B cell (primary cell): Measurements from ENCODE around the gene UAP1L1. TPM values are rescaled to one million over a fixed set of nuclear protein-coding genes. Genes with fewer than 3 reads are reported as not detected.

Source experiments
- ATAC-seq: fragments of 200-7000 bp; cut with Tn5 transposase; one replicate; pipeline ENCODE4 v1.10.0; 2021; ENCODE audit warnings: low read depth, mild to moderate bottlenecking, moderate number of reproducible peaks, moderate library complexity
- CTCF ChIA-PET: fragments of 350-600 bp; sonication (Branson Sonifier 250); formaldehyde crosslinking; loops from one replicate; lab custom pipeline; 2021; ENCODE audit warnings: antibody characterized with exemption, inconsistent platforms; lab: Charles Lee
- POLR2A ChIA-PET: fragments of 350-600 bp; sonication (Branson Sonifier 250); formaldehyde crosslinking; loops from one replicate; lab custom pipeline; 2021; ENCODE audit warnings: antibody characterized with exemption; lab: Charles Lee
- DNase-seq: peaks from one replicate; pipeline ENCODE4 v3.0.0; 2013
- H2AFZ ChIP-seq: 2 replicates; pipeline ENCODE4 v1.6.1; 2012; ENCODE audit warnings: mild to moderate bottlenecking, low read depth, low read length; ENCODE audit not compliant: insufficient read depth, poor library complexity, severe bottlenecking
- H3K27ac ChIP-seq, 2 donors: 1 replicate in 1 of 2; 2 replicates in 1 of 2; pipeline ENCODE4 v1.5.1; 2012 to 2013; ENCODE audit warnings: low read length in 2 of 2, mild to moderate bottlenecking in 2 of 2, moderate library complexity in 1 of 2
- H3K27me3 ChIP-seq, 4 experiments: fragments of 200-600 bp in 1 of 4; sonication (generic) in 1 of 4; replicated peaks in 1 of 4; 1 replicate in 2 of 4; 2 replicates in 2 of 4; pipeline versions ENCODE4 v1.6.1 to v1.7.0; 2013 to 2016; ENCODE audit warnings: low read length in 3 of 4, mild to moderate bottlenecking in 2 of 4, mixed read lengths in 1 of 4, moderate library complexity in 1 of 4; ENCODE audit not compliant: insufficient read depth in 4 of 4, control insufficient read depth in 3 of 4; ENCODE audit errors: control extremely low read depth in 1 of 4
- H3K36me3 ChIP-seq, 2 experiments: replicated peaks in 1 of 2; 1 replicate in 1 of 2; 2 replicates in 1 of 2; pipeline versions ENCODE4 v1.6.1 to v1.7.1; 2013; ENCODE audit warnings: low read length in 1 of 2; ENCODE audit not compliant: insufficient read depth in 2 of 2, control insufficient read depth in 1 of 2; ENCODE audit errors: control extremely low read depth in 1 of 2, extremely low read depth in 1 of 2
- H3K4me1 ChIP-seq, 2 donors: fragments of 200-600 bp in 1 of 2; sonication (generic) in 1 of 2; 1 replicate in 1 of 2; 2 replicates in 1 of 2; pipeline versions ENCODE4 v1.5.1 to v1.6.1; 2013 to 2017; ENCODE audit warnings: low read length in 2 of 2; ENCODE audit not compliant: control insufficient read depth in 2 of 2, insufficient read depth in 2 of 2
- H3K4me2 ChIP-seq: replicated peaks from 2 replicates; pipeline ENCODE3; 2012; ENCODE audit warnings: mild to moderate bottlenecking, low read depth, low read length; ENCODE audit not compliant: poor library complexity, severe bottlenecking
- H3K4me3 ChIP-seq, 5 experiments: fragments of 200-600 bp in 1 of 5; sonication (generic) in 1 of 5; 1 replicate in 3 of 5; 2 replicates in 2 of 5; pipeline versions ENCODE4 v1.5.1 to v1.7.0; 2011 to 2016; ENCODE audit warnings: low read length in 4 of 5, mild to moderate bottlenecking in 4 of 5, low read depth in 2 of 5, control low read depth in 1 of 5, moderate library complexity in 1 of 5; ENCODE audit not compliant: insufficient read depth in 1 of 5; ENCODE audit errors: control extremely low read depth in 1 of 5, extremely low read depth in 1 of 5
- H3K79me2 ChIP-seq: fragments of 200-600 bp; sonication (generic); one replicate; pipeline ENCODE4 v1.6.0; 2016; ENCODE audit warnings: low read length; ENCODE audit not compliant: control insufficient read depth, insufficient read depth
- H3K9ac ChIP-seq: fragments of 200-600 bp; sonication (generic); 2 replicates; pipeline ENCODE4 v1.6.1; 2017; ENCODE audit warnings: mild to moderate bottlenecking, low read length, moderate library complexity
- H3K9me3 ChIP-seq, 3 donors: one replicate each; pipeline versions ENCODE4 v1.6.1 to v1.7.1; 2013; ENCODE audit warnings: low read length in 2 of 3; ENCODE audit not compliant: control insufficient read depth in 2 of 3, insufficient read depth in 1 of 3; ENCODE audit errors: control extremely low read depth in 1 of 3
- H4K20me1 ChIP-seq: 2 replicates; pipeline ENCODE4 v1.6.0; 2012; ENCODE audit warnings: mild to moderate bottlenecking, low read length; ENCODE audit not compliant: insufficient read depth, control insufficient read depth, poor library complexity, severe bottlenecking
- H3K27ac Mint-ChIP-seq: one replicate; pipeline ENCODE4 v1.8.0; 2021; ENCODE audit warnings: mixed read lengths
- H3K27me3 Mint-ChIP-seq: one replicate; pipeline ENCODE4 v1.8.0; 2021; ENCODE audit warnings: mixed read lengths
- H3K4me1 Mint-ChIP-seq: one replicate; pipeline ENCODE4 v1.8.0; 2021; ENCODE audit warnings: mixed read lengths
- H3K4me3 Mint-ChIP-seq: one replicate; pipeline ENCODE4 v1.8.0; 2021; ENCODE audit warnings: mixed read lengths
- H3K9me3 Mint-ChIP-seq: one replicate; pipeline ENCODE4 v1.8.0; 2022; ENCODE audit warnings: mixed read lengths; ENCODE audit not compliant: insufficient read depth
- EZH2 ChIP-seq: IDR thresholded peaks from 2 replicates; pipeline ENCODE4 v1.6.1; 2012; ENCODE audit warnings: borderline replicate concordance, low read depth, mild to moderate bottlenecking, moderate library complexity, low read length; ENCODE audit not compliant: insufficient read depth, poor library complexity, severe bottlenecking
- WGBS: methylation state at CpG from one replicate; pipeline ENCODE4 v1.1.5; 2013; ENCODE audit warnings: missing lambda C conversion rate; ENCODE audit not compliant: insufficient coverage; 5-methylcytosine and 5-hydroxymethylcytosine counted together
- intact Hi-C: fragments of 100-400 bp; cut with micrococcal nuclease; formaldehyde crosslinking; loops from one replicate; pipeline ENCODE4 v1.10.0; 2022
- polyA plus RNA-seq: library from polyadenylated mRNA; depleted of rRNA; stranded (reverse); fragments of >200 nt; gene quantifications from 2 replicates; pipeline ENCODE4 v1.2.3, GENCODE V29; 2012
- total RNA-seq, 2 donors: library from RNA; stranded (reverse); fragments of 120-200 nt in 1 of 2; gene quantifications; 1 replicate in 1 of 2; 2 replicates in 1 of 2; pipeline versions ENCODE4 v1.2.3 to v1.2.4, GENCODE V29; 2013 to 2022
- TF ChIP-seq, protein P1 (sequence below): fragments of 200-600 bp; IDR thresholded peaks from one replicate; pipeline ENCODE4 v1.8.0; 2022; ENCODE audit warnings: antibody characterized with exemption, mild to moderate bottlenecking

The UAP1L1 gene
- total and polyA plus RNA-seq, 2 donors (not counting 1 experiment from before 2014, with no cell fraction given), result 29.1 to 47.6 TPM

DNA sequence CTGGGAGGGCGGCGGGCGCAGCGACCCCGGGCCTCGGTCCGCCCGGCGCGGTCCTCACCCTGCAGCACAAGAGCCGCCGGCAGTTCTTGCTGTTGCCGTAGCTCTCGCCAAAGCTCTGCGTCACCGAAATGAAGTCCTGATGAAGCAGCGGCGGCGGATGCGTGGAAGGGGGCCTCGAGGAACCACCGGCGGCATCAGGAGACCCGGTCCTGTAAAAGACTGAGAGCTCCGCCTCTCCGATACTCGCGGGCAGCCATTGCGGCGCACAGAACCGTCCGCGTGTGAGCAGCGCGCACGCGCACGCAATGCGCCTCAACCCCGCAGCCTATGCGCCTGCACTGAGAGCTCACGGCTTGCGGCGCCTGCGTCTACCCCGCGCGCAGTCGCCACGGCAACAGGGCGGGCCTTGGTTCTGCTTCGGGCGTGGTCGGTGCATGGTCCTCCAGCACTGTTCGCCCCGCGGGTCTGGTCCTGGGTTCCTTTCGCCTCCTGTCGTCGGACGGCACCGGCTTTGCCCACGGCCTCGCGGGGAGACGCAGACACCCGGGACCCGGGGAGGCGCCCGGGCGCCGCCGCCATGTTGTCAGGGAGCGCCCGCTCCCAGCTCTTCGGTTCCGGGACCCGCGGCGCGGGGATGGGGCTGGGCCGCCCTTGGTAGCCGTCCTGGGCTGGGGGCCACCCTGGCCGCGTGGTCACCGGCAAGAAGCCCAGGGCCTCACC is 52.3 kb downstream of the UAP1L1 start:
- peaks cover 0 to 3% (median 0%) of the 10 kb centered on the region in 4 experiments for H3K27me3 ChIP-seq
- peak overlapping the region; percentile 84 for H3K9ac ChIP-seq
- peak overlapping the region; percentile 94 for H3K4me2 ChIP-seq
- H4K20me1 ChIP-seq, result no peaks in the 10 kb centered on the region
- peak; percentile 94 for DNase-seq
- peak; percentile 93 for ATAC-seq
- H3K27ac ChIP-seq, result peak overlapping the region; percentile 71 to 93
- intact Hi-C loops, result loop anchor here (2.0 to 5.0 kb wide), 3 partner anchors 42 to 71 kb away; partner anchors contain the start of genes ANAPC2, MAN1B1, SSNA1 and TPRN
- Mint-ChIP-seq H3K27me3 (peaks cover 4% of the 10 kb centered on the region), H3K4me1 (peaks cover 31% of the 10 kb centered on the region), H3K27ac (peak overlapping the region; percentile 91), H3K9me3 (no peaks in the 10 kb centered on the region), H3K4me3 (peak overlapping the region; percentile 89)
- H3K79me2 ChIP-seq, result peaks cover 30% of the 10 kb centered on the region
- H3K4me1 ChIP-seq, result peaks cover 28 to 32% of the 10 kb centered on the region in 2 donors
- peak overlapping the region; percentile 86 for H2AFZ ChIP-seq
- peaks cover 0 to 8% (median 0%) of the 10 kb centered on the region in 3 donors for H3K9me3 ChIP-seq
- H3K36me3 ChIP-seq, result no peaks in the 10 kb centered on the region
- under 1% methylated on average over 86 of the region's 86 CpGs for WGBS
- CTCF ChIA-PET, result interaction anchor here (0.7 to 2.6 kb wide), 11 partner anchors 11 to 906 kb away, joined by 3 to 11 read pairs (median 4); partner anchors contain the start of genes MAN1B1, RNF224 and TOR4A
- POLR2A ChIA-PET, result interaction anchor here (0.5 to 3.2 kb wide), 15 partner anchors 15 to 519 kb away, joined by 3 to 21 read pairs (median 3); partner anchors contain the start of genes ANAPC2, DPP7, FUT7 and MAN1B1
- TF ChIP-seq, protein P1, sequence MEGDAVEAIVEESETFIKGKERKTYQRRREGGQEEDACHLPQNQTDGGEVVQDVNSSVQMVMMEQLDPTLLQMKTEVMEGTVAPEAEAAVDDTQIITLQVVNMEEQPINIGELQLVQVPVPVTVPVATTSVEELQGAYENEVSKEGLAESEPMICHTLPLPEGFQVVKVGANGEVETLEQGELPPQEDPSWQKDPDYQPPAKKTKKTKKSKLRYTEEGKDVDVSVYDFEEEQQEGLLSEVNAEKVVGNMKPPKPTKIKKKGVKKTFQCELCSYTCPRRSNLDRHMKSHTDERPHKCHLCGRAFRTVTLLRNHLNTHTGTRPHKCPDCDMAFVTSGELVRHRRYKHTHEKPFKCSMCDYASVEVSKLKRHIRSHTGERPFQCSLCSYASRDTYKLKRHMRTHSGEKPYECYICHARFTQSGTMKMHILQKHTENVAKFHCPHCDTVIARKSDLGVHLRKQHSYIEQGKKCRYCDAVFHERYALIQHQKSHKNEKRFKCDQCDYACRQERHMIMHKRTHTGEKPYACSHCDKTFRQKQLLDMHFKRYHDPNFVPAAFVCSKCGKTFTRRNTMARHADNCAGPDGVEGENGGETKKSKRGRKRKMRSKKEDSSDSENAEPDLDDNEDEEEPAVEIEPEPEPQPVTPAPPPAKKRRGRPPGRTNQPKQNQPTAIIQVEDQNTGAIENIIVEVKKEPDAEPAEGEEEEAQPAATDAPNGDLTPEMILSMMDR, result no peak
- TF ChIP-seq EZH2, result no peak
- H3K4me3 ChIP-seq, result peak overlapping the region; percentile 8 to 82 (median 73)
